HepG2 (cell line): ENCODE measurements around the gene CHODL.

Experiments used
- EZH2 ChIP-seq: conservative IDR thresholded peaks from 2 replicates; pipeline ENCODE4 v1.6.1; 2012; ENCODE audit warnings: mild to moderate bottlenecking, low read depth, low read length, moderate library complexity
- RAD51 ChIP-seq: fragments of 450-650 bp; IDR thresholded peaks from 2 replicates; pipeline ENCODE4 v1.6.1; 2016; ENCODE audit warnings: borderline replicate concordance
- TMF1 ChIP-seq: sonication (generic); formaldehyde crosslinking; IDR thresholded peaks from 2 replicates; pipeline ENCODE4 v1.8.1; 2022; ENCODE audit warnings: low read depth, missing genetic modification reagents
- U2AF2 ChIP-seq: fragments of 200-400 bp; formaldehyde crosslinking; IDR thresholded peaks from 2 replicates; pipeline ENCODE4 v1.6.1; 2017; ENCODE audit warnings: low read depth, mild to moderate bottlenecking, low read length
- ZNF569 ChIP-seq: sonication (generic); formaldehyde crosslinking; IDR thresholded peaks from 2 replicates; pipeline ENCODE4 v1.5.0; 2020; ENCODE audit warnings: mild to moderate bottlenecking, missing genetic modification reagents, moderate library complexity, borderline replicate concordance
- TF ChIP-seq, protein P1 (sequence below): sonication (generic); formaldehyde crosslinking; IDR thresholded peaks from 2 replicates; pipeline ENCODE4 v1.5.0; 2020; ENCODE audit warnings: mild to moderate bottlenecking, missing genetic modification reagents, moderate library complexity
- TF ChIP-seq, protein P2 (sequence below): sonication (generic); formaldehyde crosslinking; IDR thresholded peaks from 2 replicates; pipeline ENCODE4 v1.4.0; 2020; ENCODE audit warnings: missing genetic modification reagents
- TF ChIP-seq, protein P3 (sequence below): sonication (generic); formaldehyde crosslinking; IDR thresholded peaks from 2 replicates; pipeline ENCODE4 v1.5.0; 2020; ENCODE audit warnings: missing genetic modification reagents, mild to moderate bottlenecking, borderline replicate concordance
- TF ChIP-seq, protein P4 (sequence below): sonication (generic); formaldehyde crosslinking; IDR thresholded peaks from 2 replicates; pipeline ENCODE4 v1.4.0; 2020; ENCODE audit warnings: missing genetic modification reagents

DNA sequence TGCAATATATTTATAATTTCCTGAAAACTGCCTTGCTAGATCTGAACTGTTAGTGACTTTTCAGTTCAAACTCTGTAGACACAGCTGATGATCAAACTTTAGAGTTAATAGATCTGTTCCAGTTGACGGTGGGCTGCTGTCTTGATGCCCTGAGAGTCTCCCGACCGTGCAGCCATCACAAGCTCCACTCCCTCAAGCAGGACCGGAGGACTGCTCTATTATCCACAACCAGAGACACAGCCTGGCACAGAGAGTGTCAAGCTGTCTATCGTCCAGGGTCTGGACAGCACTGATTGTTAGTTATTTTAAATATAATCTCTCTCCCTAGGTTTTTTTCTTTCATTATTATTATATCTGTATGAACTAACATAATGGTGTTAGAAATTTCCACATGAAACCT, 8.0 kb downstream of the CHODL start:
- TF ChIP-seq EZH2, result no peak
- TF ChIP-seq TMF1 (CRISPR knock-in tag), result no peak
- no peak for TF ChIP-seq RAD51
- no peak for TF ChIP-seq ZNF569
- TF ChIP-seq, protein P1, sequence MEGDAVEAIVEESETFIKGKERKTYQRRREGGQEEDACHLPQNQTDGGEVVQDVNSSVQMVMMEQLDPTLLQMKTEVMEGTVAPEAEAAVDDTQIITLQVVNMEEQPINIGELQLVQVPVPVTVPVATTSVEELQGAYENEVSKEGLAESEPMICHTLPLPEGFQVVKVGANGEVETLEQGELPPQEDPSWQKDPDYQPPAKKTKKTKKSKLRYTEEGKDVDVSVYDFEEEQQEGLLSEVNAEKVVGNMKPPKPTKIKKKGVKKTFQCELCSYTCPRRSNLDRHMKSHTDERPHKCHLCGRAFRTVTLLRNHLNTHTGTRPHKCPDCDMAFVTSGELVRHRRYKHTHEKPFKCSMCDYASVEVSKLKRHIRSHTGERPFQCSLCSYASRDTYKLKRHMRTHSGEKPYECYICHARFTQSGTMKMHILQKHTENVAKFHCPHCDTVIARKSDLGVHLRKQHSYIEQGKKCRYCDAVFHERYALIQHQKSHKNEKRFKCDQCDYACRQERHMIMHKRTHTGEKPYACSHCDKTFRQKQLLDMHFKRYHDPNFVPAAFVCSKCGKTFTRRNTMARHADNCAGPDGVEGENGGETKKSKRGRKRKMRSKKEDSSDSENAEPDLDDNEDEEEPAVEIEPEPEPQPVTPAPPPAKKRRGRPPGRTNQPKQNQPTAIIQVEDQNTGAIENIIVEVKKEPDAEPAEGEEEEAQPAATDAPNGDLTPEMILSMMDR (CRISPR knock-in tag), result no peak
- TF ChIP-seq, protein P2, sequence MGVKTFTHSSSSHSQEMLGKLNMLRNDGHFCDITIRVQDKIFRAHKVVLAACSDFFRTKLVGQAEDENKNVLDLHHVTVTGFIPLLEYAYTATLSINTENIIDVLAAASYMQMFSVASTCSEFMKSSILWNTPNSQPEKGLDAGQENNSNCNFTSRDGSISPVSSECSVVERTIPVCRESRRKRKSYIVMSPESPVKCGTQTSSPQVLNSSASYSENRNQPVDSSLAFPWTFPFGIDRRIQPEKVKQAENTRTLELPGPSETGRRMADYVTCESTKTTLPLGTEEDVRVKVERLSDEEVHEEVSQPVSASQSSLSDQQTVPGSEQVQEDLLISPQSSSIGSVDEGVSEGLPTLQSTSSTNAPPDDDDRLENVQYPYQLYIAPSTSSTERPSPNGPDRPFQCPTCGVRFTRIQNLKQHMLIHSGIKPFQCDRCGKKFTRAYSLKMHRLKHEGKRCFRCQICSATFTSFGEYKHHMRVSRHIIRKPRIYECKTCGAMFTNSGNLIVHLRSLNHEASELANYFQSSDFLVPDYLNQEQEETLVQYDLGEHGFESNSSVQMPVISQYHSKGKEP (CRISPR knock-in tag), result no peak
- no peak for TF ChIP-seq U2AF2
- TF ChIP-seq, protein P3, sequence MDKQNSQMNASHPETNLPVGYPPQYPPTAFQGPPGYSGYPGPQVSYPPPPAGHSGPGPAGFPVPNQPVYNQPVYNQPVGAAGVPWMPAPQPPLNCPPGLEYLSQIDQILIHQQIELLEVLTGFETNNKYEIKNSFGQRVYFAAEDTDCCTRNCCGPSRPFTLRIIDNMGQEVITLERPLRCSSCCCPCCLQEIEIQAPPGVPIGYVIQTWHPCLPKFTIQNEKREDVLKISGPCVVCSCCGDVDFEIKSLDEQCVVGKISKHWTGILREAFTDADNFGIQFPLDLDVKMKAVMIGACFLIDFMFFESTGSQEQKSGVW (CRISPR knock-in tag), result no peak
- TF ChIP-seq, protein P4, sequence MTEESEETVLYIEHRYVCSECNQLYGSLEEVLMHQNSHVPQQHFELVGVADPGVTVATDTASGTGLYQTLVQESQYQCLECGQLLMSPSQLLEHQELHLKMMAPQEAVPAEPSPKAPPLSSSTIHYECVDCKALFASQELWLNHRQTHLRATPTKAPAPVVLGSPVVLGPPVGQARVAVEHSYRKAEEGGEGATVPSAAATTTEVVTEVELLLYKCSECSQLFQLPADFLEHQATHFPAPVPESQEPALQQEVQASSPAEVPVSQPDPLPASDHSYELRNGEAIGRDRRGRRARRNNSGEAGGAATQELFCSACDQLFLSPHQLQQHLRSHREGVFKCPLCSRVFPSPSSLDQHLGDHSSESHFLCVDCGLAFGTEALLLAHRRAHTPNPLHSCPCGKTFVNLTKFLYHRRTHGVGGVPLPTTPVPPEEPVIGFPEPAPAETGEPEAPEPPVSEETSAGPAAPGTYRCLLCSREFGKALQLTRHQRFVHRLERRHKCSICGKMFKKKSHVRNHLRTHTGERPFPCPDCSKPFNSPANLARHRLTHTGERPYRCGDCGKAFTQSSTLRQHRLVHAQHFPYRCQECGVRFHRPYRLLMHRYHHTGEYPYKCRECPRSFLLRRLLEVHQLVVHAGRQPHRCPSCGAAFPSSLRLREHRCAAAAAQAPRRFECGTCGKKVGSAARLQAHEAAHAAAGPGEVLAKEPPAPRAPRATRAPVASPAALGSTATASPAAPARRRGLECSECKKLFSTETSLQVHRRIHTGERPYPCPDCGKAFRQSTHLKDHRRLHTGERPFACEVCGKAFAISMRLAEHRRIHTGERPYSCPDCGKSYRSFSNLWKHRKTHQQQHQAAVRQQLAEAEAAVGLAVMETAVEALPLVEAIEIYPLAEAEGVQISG (CRISPR knock-in tag), result no peak
